IMR-90 (cell line): ENCODE measurements around the gene KYNU. TPM values are rescaled to one million over a fixed set of nuclear protein-coding genes. Genes with fewer than 3 reads are reported as not detected.

Experiments used
- ATAC-seq: fragments of 200-7000 bp; cut with Tn5 transposase; 2 replicates; pipeline ENCODE4 v1.9.1; 2020; ENCODE audit warnings: low read depth, mild to moderate bottlenecking, moderate library complexity
- BruUV-seq: library from RNA; stranded (reverse); fragments of 400-500 nt; replicated peaks from 2 replicates; lab custom pipeline; 2021; lab: Mats Ljungman, UMichigan
- CTCF ChIA-PET: fragments of 300-600 bp; formaldehyde crosslinking; extraction: SDS; loops from one replicate; lab custom pipeline; 2021; ENCODE audit warnings: antibody characterized with exemption; lab: Yijun Ruan, JAX
- POLR2A ChIA-PET: fragments of 300-600 bp; sonication (Branson Sonifier 250); formaldehyde crosslinking; loops from one replicate; lab custom pipeline; 2022; ENCODE audit warnings: antibody characterized with exemption; ENCODE audit not compliant: unreplicated experiment; lab: Charles Lee
- DNase-seq: peaks from one replicate; pipeline ENCODE4 v3.0.0; 2013
- H2AFZ ChIP-seq: replicated peaks from 2 replicates; pipeline ENCODE3; 2013; ENCODE audit warnings: low read length, mild to moderate bottlenecking; ENCODE audit not compliant: poor library complexity
- H2AK5ac ChIP-seq: 2 replicates; pipeline ENCODE4 v1.6.1; 2013; ENCODE audit warnings: low read depth, low read length, inconsistent platforms
- H2AK9ac ChIP-seq: replicated peaks from 2 replicates; pipeline ENCODE3; 2013; ENCODE audit warnings: mild to moderate bottlenecking, low read depth, low read length, moderate library complexity; ENCODE audit not compliant: poor library complexity
- H2BK120ac ChIP-seq: 2 replicates; pipeline ENCODE4 v1.6.1; 2013; ENCODE audit warnings: low read depth, low read length, inconsistent platforms
- H2BK15ac ChIP-seq: 3 replicates; pipeline ENCODE4 v1.6.1; 2013; ENCODE audit warnings: low read depth, low read length, inconsistent platforms
- H2BK20ac ChIP-seq: 2 replicates; pipeline ENCODE4 v1.6.1; 2013; ENCODE audit warnings: low read depth, mild to moderate bottlenecking, inconsistent platforms, low read length, moderate library complexity
- H2BK5ac ChIP-seq: 2 replicates; pipeline ENCODE4 v1.6.1; 2013; ENCODE audit warnings: mild to moderate bottlenecking, low read depth, low read length, inconsistent platforms; ENCODE audit not compliant: poor library complexity, severe bottlenecking
- H3K14ac ChIP-seq: replicated peaks from 2 replicates; pipeline ENCODE4 v1.6.1; 2013; ENCODE audit warnings: low read depth, low read length, inconsistent platforms
- H3K18ac ChIP-seq: 2 replicates; pipeline ENCODE4 v1.6.1; 2013; ENCODE audit warnings: low read depth, low read length, control low read depth
- H3K23ac ChIP-seq: 2 replicates; pipeline ENCODE4 v1.6.1; 2013; ENCODE audit warnings: low read depth, low read length, inconsistent platforms
- H3K27ac ChIP-seq: 2 replicates; pipeline ENCODE4 v1.5.1; 2013; ENCODE audit warnings: mild to moderate bottlenecking, control low read depth, low read length; ENCODE audit not compliant: insufficient read depth
- H3K27me3 ChIP-seq: 2 replicates; pipeline ENCODE4 v1.6.1; 2013; ENCODE audit warnings: low read length; ENCODE audit not compliant: control insufficient read depth, insufficient read depth
- H3K36me3 ChIP-seq: 2 replicates; pipeline ENCODE4 v1.6.1; 2013; ENCODE audit warnings: low read length, mixed read lengths; ENCODE audit not compliant: control insufficient read depth, insufficient read depth
- H3K4ac ChIP-seq: 2 replicates; pipeline ENCODE4 v1.6.1; 2013; ENCODE audit warnings: low read depth, low read length, inconsistent platforms
- H3K4me1 ChIP-seq: 2 replicates; pipeline ENCODE4 v1.6.1; 2013; ENCODE audit warnings: low read length, mixed read lengths; ENCODE audit not compliant: control insufficient read depth, insufficient read depth
- H3K4me2 ChIP-seq: 2 replicates; pipeline ENCODE4 v1.6.1; 2013; ENCODE audit warnings: low read depth, mild to moderate bottlenecking, control low read depth, low read length, moderate library complexity
- H3K4me3 ChIP-seq: 2 replicates; pipeline ENCODE4 v1.5.1; 2013; ENCODE audit warnings: low read depth, mild to moderate bottlenecking, control low read depth, low read length, moderate library complexity; ENCODE audit not compliant: insufficient read depth
- H3K56ac ChIP-seq: 2 replicates; pipeline ENCODE4 v1.6.1; 2013; ENCODE audit warnings: low read length, inconsistent platforms; ENCODE audit not compliant: insufficient read depth; ENCODE audit errors: extremely low read depth
- H3K79me1 ChIP-seq, 2 experiments: 2 replicates each; pipeline ENCODE4 v1.6.1; 2013; ENCODE audit warnings: low read length in 2 of 2, inconsistent platforms in 1 of 2, low read depth in 1 of 2
- H3K9ac ChIP-seq: 2 replicates; pipeline ENCODE4 v1.6.1; 2013; ENCODE audit warnings: low read depth, low read length, control low read depth
- H3K9me1 ChIP-seq: 2 replicates; pipeline ENCODE4 v1.6.1; 2013; ENCODE audit warnings: low read length, inconsistent platforms; ENCODE audit not compliant: insufficient read depth
- H3K9me3 ChIP-seq: 2 replicates; pipeline ENCODE4 v1.6.1; 2013; ENCODE audit warnings: low read length; ENCODE audit not compliant: control insufficient read depth, insufficient read depth
- H4K20me1 ChIP-seq: 2 replicates; pipeline ENCODE4 v1.6.1; 2013; ENCODE audit warnings: low read length, inconsistent platforms; ENCODE audit not compliant: insufficient read depth
- H4K5ac ChIP-seq: 2 replicates; pipeline ENCODE4 v1.6.1; 2013; ENCODE audit warnings: mild to moderate bottlenecking, low read depth, low read length, control low read depth
- H4K8ac ChIP-seq, 2 experiments: 2 replicates each; pipeline ENCODE4 v1.6.1; 2013; ENCODE audit warnings: low read depth in 2 of 2, low read length in 2 of 2, control low read depth in 1 of 2, inconsistent platforms in 1 of 2
- H4K91ac ChIP-seq: 2 replicates; pipeline ENCODE4 v1.6.1; 2013; ENCODE audit warnings: low read depth, low read length, inconsistent platforms; ENCODE audit not compliant: insufficient read depth
- BHLHE40 ChIP-seq: fragments of 150-350 bp; IDR thresholded peaks from 2 replicates; pipeline ENCODE4 v1.6.1; 2016; ENCODE audit warnings: mild to moderate bottlenecking, low read depth, low read length
- CEBPB ChIP-seq: IDR thresholded peaks from 2 replicates; pipeline ENCODE4 v1.6.1; 2012; ENCODE audit warnings: low read depth, low read length, improper control_type of control experiment
- CHD1 ChIP-seq: IDR thresholded peaks from 2 replicates; pipeline ENCODE4 v1.6.1; 2012; ENCODE audit warnings: low read depth, low read length, improper control_type of control experiment
- FOS ChIP-seq: fragments of 150-350 bp; IDR thresholded peaks from 2 replicates; pipeline ENCODE4 v1.6.1; 2016; ENCODE audit warnings: low read depth, low read length
- MAFK ChIP-seq: IDR thresholded peaks from 2 replicates; pipeline ENCODE4 v1.6.1; 2012; ENCODE audit warnings: low read depth, low read length, improper control_type of control experiment
- MAZ ChIP-seq: IDR thresholded peaks from 2 replicates; pipeline ENCODE4 v1.6.1; 2012; ENCODE audit warnings: low read depth, mild to moderate bottlenecking, low read length, improper control_type of control experiment, moderate library complexity, borderline replicate concordance
- MXI1 ChIP-seq: IDR thresholded peaks from 2 replicates; pipeline ENCODE4 v1.6.1; 2012; ENCODE audit warnings: low read depth, mild to moderate bottlenecking, low read length, moderate library complexity, borderline replicate concordance
- NFE2L2 ChIP-seq: fragments of 150-350 bp; IDR thresholded peaks from 2 replicates; pipeline ENCODE4 v1.6.1; 2016; ENCODE audit warnings: low read depth, mild to moderate bottlenecking, low read length
- POLR2A ChIP-seq: IDR thresholded peaks from 2 replicates; pipeline ENCODE4 v1.6.1; 2012; ENCODE audit warnings: mild to moderate bottlenecking, low read depth, low read length
- RAD21 ChIP-seq: IDR thresholded peaks from 2 replicates; pipeline ENCODE4 v1.6.1; 2012; ENCODE audit warnings: low read length, improper control_type of control experiment
- RCOR1 ChIP-seq: IDR thresholded peaks from 2 replicates; pipeline ENCODE4 v1.6.1; 2012; ENCODE audit warnings: mild to moderate bottlenecking, low read length, improper control_type of control experiment; ENCODE audit not compliant: insufficient replicate concordance
- RFX5 ChIP-seq: IDR thresholded peaks from 2 replicates; pipeline ENCODE4 v1.8.0; 2012; ENCODE audit warnings: low read depth, mild to moderate bottlenecking, low read length, moderate library complexity
- SMC3 ChIP-seq: fragments of 150-350 bp; IDR thresholded peaks from 2 replicates; pipeline ENCODE4 v1.6.1; 2016; ENCODE audit warnings: low read depth, mild to moderate bottlenecking, antibody characterized with exemption, low read length, moderate library complexity
- WGBS, 2 experiments: methylation state at CpG; one replicate each; pipeline versions ENCODE4 v1.1.5 to v1.1.7; 2013; ENCODE audit warnings: missing lambda C conversion rate in 2 of 2; ENCODE audit not compliant: insufficient read length in 1 of 2; ENCODE audit errors: extremely low coverage in 2 of 2; 5-methylcytosine and 5-hydroxymethylcytosine counted together
- dilution Hi-C: fragments of 300-500 bp; cut with HindIII; formaldehyde crosslinking; loops from one replicate; pipeline ENCODE4 v1.14.3; 2018; ENCODE audit warnings: low sequenced_read_pairs; ENCODE audit not compliant: unreplicated experiment
- in situ Hi-C: fragments of 300-500 bp; cut with MboI; formaldehyde crosslinking; loops from 3 replicates; pipeline ENCODE4 v1.14.3; 2019; ENCODE audit warnings: low sequenced_read_pairs, inconsistent platforms, mixed read lengths
- intact Hi-C: fragments of 100-400 bp; cut with micrococcal nuclease; formaldehyde crosslinking; loops from 2 replicates; pipeline ENCODE4 v1.10.0; 2022
- polyA plus RNA-seq, 3 experiments: library from polyadenylated mRNA; depleted of rRNA; stranded (reverse); fragments of >200 nt; gene quantifications; 2 replicates each; pipeline ENCODE4 v1.2.3, GENCODE V29; 2012; ENCODE audit warnings: low replicate concordance in 1 of 3
- total RNA-seq: library from RNA; depleted of rRNA; stranded (reverse); fragments of >200 nt; gene quantifications from 2 replicates; pipeline ENCODE4 v1.2.3, GENCODE V29; 2012
- TF ChIP-seq, protein P1 (sequence below): conservative IDR thresholded peaks from 2 replicates; pipeline ENCODE4 v1.5.1; 2012; ENCODE audit warnings: mild to moderate bottlenecking, low read depth, low read length, improper control_type of control experiment
- TF ChIP-seq, protein P2 (sequence below): fragments of 150-350 bp; IDR thresholded peaks from 2 replicates; pipeline ENCODE4 v1.6.1; 2017; ENCODE audit warnings: mild to moderate bottlenecking, antibody characterized with exemption, low read length, low read depth
- TF ChIP-seq, protein P3 (sequence below): fragments of 150-350 bp; IDR thresholded peaks from 2 replicates; pipeline ENCODE4 v1.6.1; 2016; ENCODE audit warnings: low read depth, mild to moderate bottlenecking, low read length, moderate library complexity, borderline replicate concordance

The KYNU gene
- total and polyA plus RNA-seq, 2 of the 4 experiments (the other 2 are of a cell fraction) = 0.75 to 2.9 TPM

DNA sequence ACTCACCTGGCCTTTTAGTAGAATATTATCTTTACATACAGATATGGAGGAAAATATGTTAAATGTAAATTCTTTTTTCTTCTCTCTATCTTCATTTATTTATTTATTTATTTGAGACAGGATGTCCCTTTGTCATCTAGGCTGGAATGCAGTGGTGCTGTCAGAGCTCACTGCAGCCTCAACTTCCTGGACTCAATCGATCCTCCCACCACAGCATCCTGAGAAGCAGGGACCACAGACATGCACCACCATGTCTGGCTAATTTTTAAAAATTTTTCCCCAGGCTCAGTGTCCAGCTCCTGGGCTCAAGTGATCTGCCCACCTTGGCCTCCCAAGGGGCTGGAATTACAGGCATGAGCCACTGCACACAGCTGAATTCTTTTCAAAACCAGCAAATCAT lies 20.3 kb downstream of the KYNU start:
- Histone ChIP-seq H3K4me1 (no peaks in the 10 kb centered on the region), H3K27ac (no peak overlapping the region), H3K4me2 (no peak overlapping the region), H2AFZ (no peak overlapping the region), H3K14ac (no peak overlapping the region), H3K9me3 (no peaks in the 10 kb centered on the region), H3K23ac (no peak overlapping the region), H4K8ac (no peak overlapping the region), H3K4me3 (no peak overlapping the region), H4K20me1 (no peaks in the 10 kb centered on the region), H2AK9ac (no peak overlapping the region), H3K36me3 (no peaks in the 10 kb centered on the region), H3K56ac (no peak overlapping the region), H3K9ac (no peak overlapping the region), H2BK120ac (no peak overlapping the region), H3K79me1 (no peaks in the 10 kb centered on the region), H4K5ac (no peak overlapping the region), H3K27me3 (no peaks in the 10 kb centered on the region), H3K18ac (no peak overlapping the region), H2BK15ac (no peak overlapping the region), H4K91ac (no peak overlapping the region), H2BK20ac (no peak overlapping the region), H3K4ac (no peak overlapping the region), H3K9me1 (no peaks in the 10 kb centered on the region), H2AK5ac (no peak overlapping the region), H2BK5ac (no peak overlapping the region)
- no TSS peak for BruUV-seq
- in situ Hi-C loops = no loop called here
- ChIA-PET CTCF (no interaction called here), POLR2A (no interaction called here)
- no peak for TF ChIP-seq NFE2L2
- TF ChIP-seq MAZ = no peak
- TF ChIP-seq SMC3 = no peak
- no peak for TF ChIP-seq MXI1
- TF ChIP-seq, protein P1, sequence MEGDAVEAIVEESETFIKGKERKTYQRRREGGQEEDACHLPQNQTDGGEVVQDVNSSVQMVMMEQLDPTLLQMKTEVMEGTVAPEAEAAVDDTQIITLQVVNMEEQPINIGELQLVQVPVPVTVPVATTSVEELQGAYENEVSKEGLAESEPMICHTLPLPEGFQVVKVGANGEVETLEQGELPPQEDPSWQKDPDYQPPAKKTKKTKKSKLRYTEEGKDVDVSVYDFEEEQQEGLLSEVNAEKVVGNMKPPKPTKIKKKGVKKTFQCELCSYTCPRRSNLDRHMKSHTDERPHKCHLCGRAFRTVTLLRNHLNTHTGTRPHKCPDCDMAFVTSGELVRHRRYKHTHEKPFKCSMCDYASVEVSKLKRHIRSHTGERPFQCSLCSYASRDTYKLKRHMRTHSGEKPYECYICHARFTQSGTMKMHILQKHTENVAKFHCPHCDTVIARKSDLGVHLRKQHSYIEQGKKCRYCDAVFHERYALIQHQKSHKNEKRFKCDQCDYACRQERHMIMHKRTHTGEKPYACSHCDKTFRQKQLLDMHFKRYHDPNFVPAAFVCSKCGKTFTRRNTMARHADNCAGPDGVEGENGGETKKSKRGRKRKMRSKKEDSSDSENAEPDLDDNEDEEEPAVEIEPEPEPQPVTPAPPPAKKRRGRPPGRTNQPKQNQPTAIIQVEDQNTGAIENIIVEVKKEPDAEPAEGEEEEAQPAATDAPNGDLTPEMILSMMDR = no peak
- no peak for TF ChIP-seq RAD21
- TF ChIP-seq, protein P2, sequence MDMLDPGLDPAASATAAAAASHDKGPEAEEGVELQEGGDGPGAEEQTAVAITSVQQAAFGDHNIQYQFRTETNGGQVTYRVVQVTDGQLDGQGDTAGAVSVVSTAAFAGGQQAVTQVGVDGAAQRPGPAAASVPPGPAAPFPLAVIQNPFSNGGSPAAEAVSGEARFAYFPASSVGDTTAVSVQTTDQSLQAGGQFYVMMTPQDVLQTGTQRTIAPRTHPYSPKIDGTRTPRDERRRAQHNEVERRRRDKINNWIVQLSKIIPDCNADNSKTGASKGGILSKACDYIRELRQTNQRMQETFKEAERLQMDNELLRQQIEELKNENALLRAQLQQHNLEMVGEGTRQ = no peak
- TF ChIP-seq CHD1 = no peak
- TF ChIP-seq, protein P3, sequence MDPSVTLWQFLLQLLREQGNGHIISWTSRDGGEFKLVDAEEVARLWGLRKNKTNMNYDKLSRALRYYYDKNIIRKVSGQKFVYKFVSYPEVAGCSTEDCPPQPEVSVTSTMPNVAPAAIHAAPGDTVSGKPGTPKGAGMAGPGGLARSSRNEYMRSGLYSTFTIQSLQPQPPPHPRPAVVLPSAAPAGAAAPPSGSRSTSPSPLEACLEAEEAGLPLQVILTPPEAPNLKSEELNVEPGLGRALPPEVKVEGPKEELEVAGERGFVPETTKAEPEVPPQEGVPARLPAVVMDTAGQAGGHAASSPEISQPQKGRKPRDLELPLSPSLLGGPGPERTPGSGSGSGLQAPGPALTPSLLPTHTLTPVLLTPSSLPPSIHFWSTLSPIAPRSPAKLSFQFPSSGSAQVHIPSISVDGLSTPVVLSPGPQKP = no peak
- no peak for TF ChIP-seq FOS
- no peak for TF ChIP-seq BHLHE40
- TF ChIP-seq CEBPB = no peak
- TF ChIP-seq MAFK = no peak
- no peak for TF ChIP-seq POLR2A
- TF ChIP-seq RCOR1 = no peak
- no peak for TF ChIP-seq RFX5
- no CpG with 5 or more reads among the region's 1 CpG for WGBS, 2 experiments
- intact Hi-C loops = no loop called here
- dilution Hi-C loops = no loop called here
- ATAC-seq (no peak), DNase-seq (no peak)
